RWPE1 (cell line): ENCODE results near the gene PPP1R11.

Source experiments
- CTCF ChIA-PET: fragments of 350-600 bp; sonication (Branson Sonifier 250); formaldehyde crosslinking; extraction: SDS; loops from one replicate; lab custom pipeline; 2021; lab: Yijun Ruan, JAX
- POLR2A ChIA-PET: fragments of 400-600 bp; formaldehyde crosslinking; extraction: SDS; loops from one replicate; lab custom pipeline; 2020; ENCODE audit warnings: antibody characterized with exemption; ENCODE audit not compliant: low non-redundant PET; lab: Yijun Ruan, JAX
- DNase-seq: peaks from one replicate; pipeline ENCODE4 v3.0.0; 2012; ENCODE audit warnings: low spot score
- H3K27ac ChIP-seq: fragments of 450-650 bp; 2 replicates; pipeline ENCODE4 v1.5.1; 2017
- CTCF ChIP-seq: fragments of 450-650 bp; conservative IDR thresholded peaks from 2 replicates; pipeline ENCODE4 v1.5.1; 2017; ENCODE audit warnings: low read depth, mild to moderate bottlenecking

PPP1R11 gene

GRCh38 chr6:30103872-30104179 lies 36.8 kb downstream of the PPP1R11 start:
- CTCF ChIA-PET: interaction anchor here (0.6 to 5.0 kb wide), 15 partner anchors 9 to 189 kb away, joined by 3 to 32 read pairs (median 5); partner anchors contain the start of gene TRIM31
- no peak for DNase-seq
- H3K27ac ChIP-seq: no peak overlapping the region
- TF ChIP-seq CTCF: no peak
- POLR2A ChIA-PET: no interaction called here

- no peak for DNase-seq
- POLR2A ChIA-PET: no interaction called here
- TF ChIP-seq CTCF: no peak
- CTCF ChIA-PET: interaction anchor here (0.7 to 5.0 kb wide), 6 partner anchors 10 to 28 kb away, joined by 3 to 32 read pairs (median 6); no protein-coding TSS in a partner anchor
- no peak overlapping the region for H3K27ac ChIP-seq
Observed at GRCh38 chr6:30104661-30105060, 37.7 kb downstream of the PPP1R11 start.

DNA sequence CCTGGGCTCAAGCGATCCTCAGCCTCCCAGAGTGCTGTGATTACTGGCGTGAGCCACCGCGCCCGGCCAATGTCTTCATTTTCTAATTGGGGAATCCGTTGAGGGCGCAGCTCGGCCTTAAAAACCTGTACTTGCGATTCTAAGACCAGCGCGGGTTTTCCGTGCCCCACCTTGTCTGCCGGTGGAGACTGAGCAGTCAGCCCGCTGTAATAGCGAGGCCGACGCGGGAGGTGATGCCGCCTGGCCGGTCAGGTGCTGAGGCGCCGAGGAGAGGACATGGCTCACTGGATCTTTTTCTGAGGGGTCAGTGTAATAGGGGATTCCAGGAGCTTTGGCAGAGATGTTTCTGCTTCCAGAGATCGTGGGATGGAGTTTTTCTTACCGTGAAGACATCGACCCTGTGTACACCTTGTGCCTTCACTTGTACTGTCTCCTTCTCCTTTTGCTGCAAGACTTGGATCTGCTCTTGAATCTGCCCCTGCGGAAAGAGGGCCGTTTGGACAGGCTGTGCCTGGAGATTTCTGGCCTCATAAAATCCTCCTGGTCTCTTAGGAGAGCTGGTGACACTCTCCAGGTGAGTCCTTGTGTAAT lies 44.4 kb downstream of the PPP1R11 start:
- DNase-seq: no peak
- no peak for TF ChIP-seq CTCF
- ChIA-PET POLR2A (no interaction called here), CTCF (interaction anchor here (0.6 to 1.4 kb wide), 3 partner anchors 8 to 267 kb away, joined by 3 to 5 read pairs (median 5); no protein-coding TSS in a partner anchor)
- no peak overlapping the region for H3K27ac ChIP-seq

- ChIA-PET POLR2A (no interaction called here), CTCF (interaction anchor here (0.7 to 1.4 kb wide), 2 partner anchors 9 to 437 kb away, joined by 4 to 5 read pairs; no protein-coding TSS in a partner anchor)
- H3K27ac ChIP-seq: no peak overlapping the region
- TF ChIP-seq CTCF: no peak
- DNase-seq: no peak
Observed at GRCh38 chr6:30112402-30112994, 45.5 kb downstream of the PPP1R11 start.

DNA sequence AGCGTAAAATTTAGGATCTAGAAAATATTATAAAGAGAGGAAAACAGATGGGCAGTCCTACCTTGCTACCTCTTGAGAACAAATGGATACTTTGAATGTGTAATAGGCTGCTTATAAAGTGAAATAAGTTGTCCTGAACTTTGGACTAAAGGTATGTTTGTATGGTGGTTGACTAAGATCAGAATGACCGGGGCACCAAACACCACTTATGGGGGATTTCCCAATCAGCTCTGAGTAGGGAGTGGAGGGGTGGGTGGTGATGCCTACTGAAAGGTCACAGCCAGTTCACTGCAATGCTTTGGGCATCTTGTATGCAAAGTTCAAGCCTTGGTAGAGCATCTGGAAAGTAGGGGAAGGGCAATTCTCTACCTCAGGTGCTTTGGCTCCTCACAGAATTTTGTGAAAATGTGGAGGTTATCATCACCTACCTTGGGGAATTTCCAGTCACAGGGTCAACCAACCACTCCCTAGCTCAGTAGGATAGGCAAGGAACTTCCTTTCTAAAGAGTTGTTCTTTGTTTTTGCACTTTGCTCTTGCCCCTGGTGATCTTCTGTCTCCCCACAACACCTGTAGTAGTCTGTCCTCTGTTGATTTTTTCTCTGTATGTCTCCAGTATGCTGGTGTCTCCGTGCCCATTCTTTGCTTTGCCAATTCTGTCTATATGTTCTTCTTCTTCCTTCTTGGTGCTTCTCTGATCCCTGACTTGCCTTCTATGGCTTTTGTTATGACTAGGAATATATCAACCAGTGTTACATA lies 46.2 kb downstream of the PPP1R11 start, which contains the start of gene TRIM31:
TRIM31 (minus strand) TSS at position 88 of the 757 bp plus-strand sequence. CDS start 285 bp downstream, outside the sequence.
- TF ChIP-seq CTCF: no peak
- no peak within 1 kb of the TSS for H3K27ac ChIP-seq
- POLR2A ChIA-PET: no interaction called here
- DNase-seq: no peak
- CTCF ChIA-PET: interaction anchor here (0.7 to 1.4 kb wide), 2 partner anchors 10 to 438 kb away, joined by 4 to 5 read pairs; no protein-coding TSS in a partner anchor

GRCh38 chr6:30113841-30114240 lies 46.8 kb downstream of the PPP1R11 start:
- CTCF ChIA-PET: no interaction called here

More at GRCh38 chr6:30113841-30114240, 46.8 kb downstream of the PPP1R11 start:
- POLR2A ChIA-PET: no interaction called here
- TF ChIP-seq CTCF: no peak
- H3K27ac ChIP-seq: no peak overlapping the region
- DNase-seq: no peak
